Naive thymus-derived CD4-positive, alpha-beta T cell (primary cell): ENCODE measurements around the gene ELL2. TPM values are rescaled to one million over a fixed set of nuclear protein-coding genes. Genes with fewer than 3 reads are reported as not detected.

Experiments used
- ATAC-seq: fragments of 150-1000 bp; cut with Tn5 transposase; 2 replicates; pipeline ENCODE4 v1.10.0; 2021; ENCODE audit warnings: mild to moderate bottlenecking, moderate library complexity
- CTCF ChIA-PET: fragments of 350-600 bp; sonication (Branson Sonifier 250); formaldehyde crosslinking; loops from one replicate; lab custom pipeline; 2021; ENCODE audit warnings: antibody characterized with exemption; lab: Charles Lee
- POLR2A ChIA-PET: fragments of 350-600 bp; sonication (Branson Sonifier 250); formaldehyde crosslinking; loops from one replicate; lab custom pipeline; 2021; ENCODE audit warnings: antibody characterized with exemption, inconsistent platforms; lab: Charles Lee
- DNase-seq, 9 donors: peaks; one replicate each; pipeline versions ENCODE4 v3.0.0 to v3.0.0-alpha.2; 2020 to 2022; ENCODE audit warnings: mixed read lengths in 1 of 9
- H3K27ac ChIP-seq: one replicate; pipeline ENCODE4 v1.7.0; 2013; ENCODE audit warnings: mild to moderate bottlenecking, low read depth, low read length, moderate library complexity
- H3K27me3 ChIP-seq, 2 donors: one replicate each; pipeline ENCODE4 v1.7.0; 2013; ENCODE audit warnings: low read length in 2 of 2, mild to moderate bottlenecking in 2 of 2, moderate library complexity in 2 of 2; ENCODE audit not compliant: control insufficient read depth in 2 of 2, insufficient read depth in 2 of 2
- H3K36me3 ChIP-seq, 3 experiments: 1 replicate in 2 of 3; 2 replicates in 1 of 3; pipeline ENCODE4 v1.7.0; 2013; ENCODE audit warnings: low read length in 3 of 3, mild to moderate bottlenecking in 3 of 3, moderate library complexity in 1 of 3; ENCODE audit not compliant: insufficient read depth in 3 of 3, control insufficient read depth in 2 of 3
- H3K4me1 ChIP-seq, 2 donors: one replicate each; pipeline ENCODE4 v1.7.0; 2013; ENCODE audit warnings: low read length in 2 of 2, mild to moderate bottlenecking in 2 of 2, moderate library complexity in 1 of 2; ENCODE audit not compliant: control insufficient read depth in 2 of 2, insufficient read depth in 2 of 2
- H3K4me3 ChIP-seq: 2 replicates; pipeline ENCODE4 v1.7.0; 2013; ENCODE audit warnings: mild to moderate bottlenecking, low read length
- H3K9me3 ChIP-seq, 3 experiments: 1 replicate in 2 of 3; 2 replicates in 1 of 3; pipeline ENCODE4 v1.7.0; 2013; ENCODE audit warnings: low read length in 3 of 3; ENCODE audit not compliant: control insufficient read depth in 2 of 3
- H3K27ac Mint-ChIP-seq, 9 donors: one replicate each; pipeline ENCODE4 v1.8.0; 2020 to 2022; ENCODE audit warnings: mixed read lengths in 9 of 9, mild to moderate bottlenecking in 8 of 9, moderate library complexity in 5 of 9, inconsistent platforms in 2 of 9
- H3K27me3 Mint-ChIP-seq, 5 donors: one replicate each; pipeline ENCODE4 v1.8.0; 2021 to 2022; ENCODE audit warnings: mixed read lengths in 5 of 5, mild to moderate bottlenecking in 1 of 5
- H3K36me3 Mint-ChIP-seq, 5 donors: one replicate each; pipeline ENCODE4 v1.8.0; 2020 to 2022; ENCODE audit warnings: mixed read lengths in 5 of 5, mild to moderate bottlenecking in 3 of 5, inconsistent platforms in 1 of 5
- H3K4me1 Mint-ChIP-seq, 7 donors: one replicate each; pipeline ENCODE4 v1.8.0; 2020 to 2022; ENCODE audit warnings: mixed read lengths in 7 of 7, mild to moderate bottlenecking in 3 of 7, inconsistent platforms in 1 of 7
- H3K4me3 Mint-ChIP-seq, 10 donors: one replicate each; pipeline ENCODE4 v1.8.0; 2020 to 2022; ENCODE audit warnings: mild to moderate bottlenecking in 10 of 10, mixed read lengths in 10 of 10, moderate library complexity in 6 of 10, inconsistent platforms in 2 of 10
- H3K9me3 Mint-ChIP-seq, 11 donors: one replicate each; pipeline ENCODE4 v1.8.0; 2020 to 2022; ENCODE audit warnings: mixed read lengths in 11 of 11, mild to moderate bottlenecking in 4 of 11, inconsistent platforms in 1 of 11, moderate library complexity in 1 of 11
- intact Hi-C, 2 donors: fragments of 100-400 bp; cut with micrococcal nuclease; formaldehyde crosslinking; loops; one replicate each; pipeline ENCODE4 v1.15.1; 2023
- polyA plus RNA-seq, 2 donors: library from polyadenylated mRNA; unstranded; fragments of 300-500 nt; fragmentation: Illumina TruSeq; gene quantifications; one replicate each; pipeline ENCODE4 v1.2.3, GENCODE V29; 2021
- total RNA-seq, 6 experiments: library from RNA in 5 of 6; stranded (reverse) in 5 of 6; gene quantifications; 1 replicate in 5 of 6; 2 replicates in 1 of 6; pipeline ENCODE4 v1.2.3 and lab custom pipeline; 2021 to 2026

ELL2 gene
- total and polyA plus RNA-seq, 7 experiments from 2014 or later: 1.9 to 65.8 (median 14.0) TPM

GRCh38 chr5:95864944-95865504 lies 96.6 kb downstream of the ELL2 start:
- H3K27ac ChIP-seq: no peak overlapping the region
- intact Hi-C loops: loop anchor here in 1 of 2 donors (5.0 kb wide), 1 partner anchor 672 kb away; no protein-coding TSS in a partner anchor

GRCh38 chr5:95864456-95864855 lies 97.2 kb downstream of the ELL2 start:
- Mint-ChIP-seq H3K27ac (no peak overlapping the region), H3K4me1 (peaks cover 19 to 45% (median 30%) of the 10 kb centered on the region in 7 donors), H3K9me3 (peaks cover 0 to 4% (median 0%) of the 10 kb centered on the region in 11 donors), H3K36me3 (peaks cover 0 to 4% (median 0%) of the 10 kb centered on the region in 5 donors), H3K4me3 (no peak overlapping the region), H3K27me3 (peaks cover 0 to 11% (median 10%) of the 10 kb centered on the region in 5 donors)
- ChIA-PET CTCF (interaction anchor here (1.0 kb wide), 1 partner anchor 737 kb away, joined by 4 read pairs; no protein-coding TSS in a partner anchor), POLR2A (no interaction called here)
- intact Hi-C loops: no loop called here
- Histone ChIP-seq H3K27me3 (no peaks in the 10 kb centered on the region), H3K27ac (no peak overlapping the region), H3K4me1 (peaks cover 6% of the 10 kb centered on the region in 2 donors), H3K4me3 (no peak overlapping the region), H3K9me3 (no peaks in the 10 kb centered on the region), H3K36me3 (no peaks in the 10 kb centered on the region)
- no peak for ATAC-seq
- no peak for DNase-seq

More at GRCh38 chr5:95864944-95865504, 96.6 kb downstream of the ELL2 start:
- H3K27me3 ChIP-seq: no peaks in the 10 kb centered on the region
- peaks cover 22 to 47% (median 36%) of the 10 kb centered on the region in 7 donors for H3K4me1 Mint-ChIP-seq
- peaks cover 8% of the 10 kb centered on the region in 2 donors for H3K4me1 ChIP-seq
- no peaks in the 10 kb centered on the region for H3K36me3 ChIP-seq
- no peak overlapping the region for H3K4me3 Mint-ChIP-seq
- DNase-seq (no peak), ATAC-seq (no peak)
- no peak overlapping the region for H3K4me3 ChIP-seq
- H3K9me3 ChIP-seq: no peaks in the 10 kb centered on the region
- peaks cover 0 to 4% (median 0%) of the 10 kb centered on the region in 5 donors for H3K36me3 Mint-ChIP-seq
- peaks cover 0 to 10% (median 8%) of the 10 kb centered on the region in 5 donors for H3K27me3 Mint-ChIP-seq
- peak overlapping the region in 1 of 9 donors; percentile 67 for H3K27ac Mint-ChIP-seq
- POLR2A ChIA-PET: no interaction called here
- peaks cover 0 to 4% (median 0%) of the 10 kb centered on the region in 11 donors for H3K9me3 Mint-ChIP-seq
- CTCF ChIA-PET: interaction anchor here (1.0 kb wide), 2 partner anchors 83 to 737 kb away, joined by 3 to 4 read pairs; no protein-coding TSS in a partner anchor

- ATAC-seq: no peak
- CTCF ChIA-PET: interaction anchor here (1.9 kb wide), 1 partner anchor 473 kb away, joined by 11 read pairs; no protein-coding TSS in a partner anchor
- Mint-ChIP-seq H3K4me3 (no peak overlapping the region), H3K27ac (no peak overlapping the region), H3K9me3 (peaks cover 0 to 4% (median 0%) of the 10 kb centered on the region in 11 donors), H3K36me3 (peaks cover 0 to 4% (median 0%) of the 10 kb centered on the region in 5 donors), H3K27me3 (peaks cover 0 to 18% (median 13%) of the 10 kb centered on the region in 5 donors), H3K4me1 (peaks cover 11 to 45% (median 19%) of the 10 kb centered on the region in 7 donors)
- DNase-seq: no peak
- no peaks in the 10 kb centered on the region for H3K9me3 ChIP-seq
- intact Hi-C loops: loop anchor here in 1 of 2 donors (2.0 kb wide), 1 partner anchor 799 kb away; the partner anchor contains the start of gene CAST
- H3K27ac ChIP-seq: no peak overlapping the region
- no peaks in the 10 kb centered on the region for H3K27me3 ChIP-seq
- H3K36me3 ChIP-seq: no peaks in the 10 kb centered on the region
- no peak overlapping the region for H3K4me3 ChIP-seq
- no peaks in the 10 kb centered on the region for H3K4me1 ChIP-seq
- POLR2A ChIA-PET: interaction anchor here (0.5 kb wide), 1 partner anchor 81 kb away, joined by 3 read pairs; no protein-coding TSS in a partner anchor
Observed at GRCh38 chr5:95863383-95863757, 98.3 kb downstream of the ELL2 start.

GRCh38 chr5:95862671-95863382 lies 98.8 kb downstream of the ELL2 start:
- peak overlapping the region in 2 of 10 donors; percentile 5 to 50 for H3K4me3 Mint-ChIP-seq
- H3K27me3 Mint-ChIP-seq: peaks cover 0 to 18% (median 14%) of the 10 kb centered on the region in 5 donors
- no peak for ATAC-seq
- Histone ChIP-seq H3K27ac (no peak overlapping the region), H3K9me3 (no peaks in the 10 kb centered on the region), H3K27me3 (no peaks in the 10 kb centered on the region), H3K4me1 (no peaks in the 10 kb centered on the region), H3K36me3 (no peaks in the 10 kb centered on the region), H3K4me3 (no peak overlapping the region)
- H3K36me3 Mint-ChIP-seq: peaks cover 0 to 1% (median 0%) of the 10 kb centered on the region in 5 donors
- H3K27ac Mint-ChIP-seq: peak overlapping the region in 2 of 9 donors; percentile 5 to 53
- H3K9me3 Mint-ChIP-seq: peaks cover 0 to 2% (median 0%) of the 10 kb centered on the region in 11 donors
- peaks cover 11 to 45% (median 16%) of the 10 kb centered on the region in 7 donors for H3K4me1 Mint-ChIP-seq
- POLR2A ChIA-PET: interaction anchor here (0.5 kb wide), 1 partner anchor 81 kb away, joined by 3 read pairs; no protein-coding TSS in a partner anchor
- CTCF ChIA-PET: interaction anchor here (0.7 to 3.9 kb wide), 4 partner anchors 10 to 825 kb away, joined by 4 to 18 read pairs (median 10); no protein-coding TSS in a partner anchor
- intact Hi-C loops: loop anchor here in 1 of 2 donors (2.0 kb wide), 1 partner anchor 800 kb away; the partner anchor contains the start of gene CAST
- no peak for DNase-seq

- Mint-ChIP-seq H3K4me3 (peak overlapping the region in 8 of 10 donors; percentile 11 to 63 (median 43)), H3K36me3 (peaks cover 0 to 1% (median 0%) of the 10 kb centered on the region in 5 donors), H3K9me3 (peaks cover 0 to 2% (median 0%) of the 10 kb centered on the region in 11 donors), H3K4me1 (peaks cover 11 to 43% (median 16%) of the 10 kb centered on the region in 7 donors), H3K27me3 (peaks cover 0 to 18% (median 14%) of the 10 kb centered on the region in 5 donors), H3K27ac (peak overlapping the region in 5 of 9 donors; percentile 5 to 60 (median 53))
- Histone ChIP-seq H3K27me3 (no peaks in the 10 kb centered on the region), H3K36me3 (no peaks in the 10 kb centered on the region), H3K9me3 (no peaks in the 10 kb centered on the region), H3K4me3 (no peak overlapping the region), H3K4me1 (no peaks in the 10 kb centered on the region), H3K27ac (no peak overlapping the region)
- ChIA-PET CTCF (interaction anchor here (0.6 to 3.9 kb wide), 7 partner anchors 9 to 826 kb away, joined by 3 to 18 read pairs (median 4); partner anchors contain the start of gene RFESD), POLR2A (no interaction called here)
- intact Hi-C loops: loop anchor here (1.0 to 2.0 kb wide), 3 partner anchors 7 to 801 kb away; partner anchors contain the start of gene CAST (in 1 of the 2)
- ATAC-seq (no peak), DNase-seq (no peak)
Observed at GRCh38 chr5:95861864-95862561, 99.6 kb downstream of the ELL2 start.
